Measurements from ENCODE around the gene MAPK9. TPM values are rescaled to one million over a fixed set of nuclear protein-coding genes. Genes with fewer than 3 reads are reported as not detected.

MAPK9 gene
- total and polyA plus RNA-seq, 9 of the 15 experiments (the other 6 are each of a cell fraction or from before 2014, with no cell fraction given): 4.8 to 58.0 (median 29.9) TPM

DNA sequence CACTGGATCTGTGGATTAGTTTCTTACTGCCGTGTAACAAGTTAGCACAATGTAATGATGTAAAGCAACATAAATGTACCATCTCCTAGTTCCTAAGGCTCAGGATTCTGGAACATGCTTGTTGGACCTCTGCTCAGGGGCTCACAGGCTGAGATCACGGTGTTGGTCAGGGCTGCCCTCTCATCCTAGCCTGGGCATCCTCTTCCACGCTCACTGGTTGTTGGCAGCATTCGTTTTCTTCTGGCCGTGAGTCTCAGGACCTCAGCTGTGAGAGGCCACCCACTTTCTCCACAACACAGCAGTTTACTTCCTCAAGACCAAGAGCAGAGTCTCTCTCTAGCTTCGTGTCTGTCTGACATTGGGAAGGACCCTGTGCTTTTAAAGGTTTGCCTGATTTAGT, 100.2 kb downstream of the MAPK9 start:
- Histone ChIP-seq H3K4me3 (no peak overlapping the region), H2AFZ (ENCODE audit: low read depth, low read length) (no peak overlapping the region), H3K9ac (ENCODE audit: insufficient read depth in 1 of 2, low read depth in 2 of 2, low read length in 2 of 2) (no peak overlapping the region), H3K4me1 (replicated peaks in 1 of 2; ENCODE audit: control insufficient read depth in 2 of 2, insufficient read depth in 2 of 2, low read length in 2 of 2) (peaks cover 0 to 7% of the 10 kb centered on the region in 2 experiments; a peak in 2 of 5 replicates), H3K27ac (ENCODE audit: extremely low read depth, low read depth, low read length) (no peak overlapping the region), H3K9me3 (replicated peaks; ENCODE audit: control insufficient read depth, insufficient read depth, low read depth, low read length) (no peaks in the 10 kb centered on the region), H4K20me1 (replicated peaks; ENCODE audit: control insufficient read depth, insufficient read depth, low read length) (no peaks in the 10 kb centered on the region), H3K36me3 (ENCODE audit: control insufficient read depth, insufficient read depth, low read length) (no peaks in the 10 kb centered on the region), H3K9me1 (ENCODE audit: control insufficient read depth, insufficient read depth, low read length) (no peaks in the 10 kb centered on the region), H3K79me2 (ENCODE audit: control insufficient read depth, insufficient read depth, low read length) (no peaks in the 10 kb centered on the region), H3K4me2 (ENCODE audit: insufficient read depth, low read length) (no peak overlapping the region), H3K27me3 (ENCODE audit: control insufficient read depth in 2 of 2, insufficient read depth in 2 of 2, low read length in 2 of 2) (peaks cover 5 to 34% of the 10 kb centered on the region in 2 experiments; a peak in 4 of 5 replicates)
- CTCF ChIA-PET (ENCODE audit: low intra/inter-chr PET ratio): interaction anchor here (0.8 kb wide), 1 partner anchor 115 kb away, joined by 3 read pairs; no protein-coding TSS in a partner anchor
- TF ChIP-seq, protein P1, sequence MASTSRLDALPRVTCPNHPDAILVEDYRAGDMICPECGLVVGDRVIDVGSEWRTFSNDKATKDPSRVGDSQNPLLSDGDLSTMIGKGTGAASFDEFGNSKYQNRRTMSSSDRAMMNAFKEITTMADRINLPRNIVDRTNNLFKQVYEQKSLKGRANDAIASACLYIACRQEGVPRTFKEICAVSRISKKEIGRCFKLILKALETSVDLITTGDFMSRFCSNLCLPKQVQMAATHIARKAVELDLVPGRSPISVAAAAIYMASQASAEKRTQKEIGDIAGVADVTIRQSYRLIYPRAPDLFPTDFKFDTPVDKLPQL (IDR thresholded peaks at IDR 0.05; ENCODE audit: extremely low read depth, insufficient read length): no peak
- TF ChIP-seq MIER1 (IDR thresholded peaks at IDR 0.05; ENCODE audit: low read depth): no peak
- TF ChIP-seq NRF1 (conservative IDR thresholded peaks at IDR 0.05 in 1 of 2, IDR thresholded peaks at IDR 0.05 in 1 of 2): no peak
- TF ChIP-seq, protein P2, sequence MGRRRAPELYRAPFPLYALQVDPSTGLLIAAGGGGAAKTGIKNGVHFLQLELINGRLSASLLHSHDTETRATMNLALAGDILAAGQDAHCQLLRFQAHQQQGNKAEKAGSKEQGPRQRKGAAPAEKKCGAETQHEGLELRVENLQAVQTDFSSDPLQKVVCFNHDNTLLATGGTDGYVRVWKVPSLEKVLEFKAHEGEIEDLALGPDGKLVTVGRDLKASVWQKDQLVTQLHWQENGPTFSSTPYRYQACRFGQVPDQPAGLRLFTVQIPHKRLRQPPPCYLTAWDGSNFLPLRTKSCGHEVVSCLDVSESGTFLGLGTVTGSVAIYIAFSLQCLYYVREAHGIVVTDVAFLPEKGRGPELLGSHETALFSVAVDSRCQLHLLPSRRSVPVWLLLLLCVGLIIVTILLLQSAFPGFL (CRISPR knock-in tag; IDR thresholded peaks at IDR 0.05): no peak
- POLR2A ChIA-PET: interaction anchor here (0.7 to 1.0 kb wide), 2 partner anchors 19 to 158 kb away, joined by 3 read pairs; no protein-coding TSS in a partner anchor
- ATAC-seq: no peak
- FAIRE-seq: no peak
- no TSS peak for BruUV-seq (replicated peaks)
- no peak for DNase-seq (ENCODE audit: extremely low read depth in 1 of 4, low spot score in 3 of 4)
- intact Hi-C loops (cut with micrococcal nuclease) (no loop called here), in situ Hi-C loops (cut with MboI) (no loop called here)
- 6% methylated on average over 6 of the region's 6 CpGs for whole genome bisulfite sequencing (ENCODE audit: insufficient coverage, low coverage, missing lambda C conversion rate)

All from K562 (cell line).